Mammary epithelial cell (primary cell): ENCODE data around the gene RNF213.

Experiments
- EZH2 ChIP-seq: IDR thresholded peaks from 2 replicates; pipeline ENCODE4 v1.6.1; 2012; ENCODE audit warnings: low read length, inconsistent platforms, borderline replicate concordance
- TF ChIP-seq, protein P1 (sequence below), 2 donors: IDR thresholded peaks in 1 of 2; conservative IDR thresholded peaks in 1 of 2; 2 replicates each; pipeline ENCODE4 v1.5.1; 2011 to 2012; ENCODE audit warnings: inconsistent platforms in 2 of 2, low read length in 2 of 2, mild to moderate bottlenecking in 2 of 2, control low read depth in 1 of 2, low read depth in 1 of 2; ENCODE audit not compliant: insufficient read depth in 1 of 2; ENCODE audit errors: extremely low read depth in 1 of 2

DNA sequence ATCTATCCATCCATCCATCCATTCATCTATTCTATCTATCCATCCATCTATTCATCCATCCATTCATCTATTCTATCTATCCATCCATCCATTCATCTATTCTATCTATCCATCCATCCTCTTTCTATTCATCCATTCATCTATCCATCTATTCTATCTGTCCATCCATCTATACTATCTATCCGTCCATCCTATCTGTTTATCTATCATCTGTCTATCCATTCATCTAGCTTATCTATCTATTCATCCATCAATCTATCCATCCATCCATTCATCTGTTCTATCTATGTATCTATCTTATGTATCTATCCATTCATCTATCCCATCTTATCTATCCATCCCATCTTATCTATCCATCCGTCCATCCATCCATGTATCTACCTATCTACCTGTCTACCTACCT lies 8.8 kb downstream of the RNF213 start:
- no peak for TF ChIP-seq EZH2
- TF ChIP-seq, protein P1, sequence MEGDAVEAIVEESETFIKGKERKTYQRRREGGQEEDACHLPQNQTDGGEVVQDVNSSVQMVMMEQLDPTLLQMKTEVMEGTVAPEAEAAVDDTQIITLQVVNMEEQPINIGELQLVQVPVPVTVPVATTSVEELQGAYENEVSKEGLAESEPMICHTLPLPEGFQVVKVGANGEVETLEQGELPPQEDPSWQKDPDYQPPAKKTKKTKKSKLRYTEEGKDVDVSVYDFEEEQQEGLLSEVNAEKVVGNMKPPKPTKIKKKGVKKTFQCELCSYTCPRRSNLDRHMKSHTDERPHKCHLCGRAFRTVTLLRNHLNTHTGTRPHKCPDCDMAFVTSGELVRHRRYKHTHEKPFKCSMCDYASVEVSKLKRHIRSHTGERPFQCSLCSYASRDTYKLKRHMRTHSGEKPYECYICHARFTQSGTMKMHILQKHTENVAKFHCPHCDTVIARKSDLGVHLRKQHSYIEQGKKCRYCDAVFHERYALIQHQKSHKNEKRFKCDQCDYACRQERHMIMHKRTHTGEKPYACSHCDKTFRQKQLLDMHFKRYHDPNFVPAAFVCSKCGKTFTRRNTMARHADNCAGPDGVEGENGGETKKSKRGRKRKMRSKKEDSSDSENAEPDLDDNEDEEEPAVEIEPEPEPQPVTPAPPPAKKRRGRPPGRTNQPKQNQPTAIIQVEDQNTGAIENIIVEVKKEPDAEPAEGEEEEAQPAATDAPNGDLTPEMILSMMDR (conservative IDR thresholded peaks at IDR 0.05 in 1 of 2, IDR thresholded peaks at IDR 0.05 in 1 of 2; ENCODE audit: extremely low read depth in 1 of 2, insufficient read depth in 1 of 2, low read depth in 1 of 2, low read length in 2 of 2): no peak
